Upper lobe of left lung (tissue), 6 donors: Measurements from ENCODE around the gene FHOD3. TPM values are rescaled to one million over a fixed set of nuclear protein-coding genes. Genes with fewer than 3 reads are reported as not detected.

Experiments used
- ATAC-seq, 2 donors: fragments of 200-7000 bp; cut with Tn5 transposase; one replicate each; pipeline ENCODE4 v1.9.1; 2022; ENCODE audit warnings: mild to moderate bottlenecking in 2 of 2, moderate library complexity in 2 of 2; ENCODE audit not compliant: low FRiP score in 2 of 2
- DNase-seq, 2 donors: peaks; one replicate each; pipeline ENCODE4 v3.0.0-alpha.2; 2019 to 2020
- H3K27ac ChIP-seq, 4 donors: fragments of 200-600 bp; sonication (generic); one replicate each; pipeline ENCODE4 v1.5.1; 2016 to 2019
- H3K27me3 ChIP-seq, 4 donors: fragments of 200-600 bp; sonication (generic); one replicate each; pipeline ENCODE4 v1.5.1; 2017 to 2019
- H3K36me3 ChIP-seq, 4 donors: fragments of 200-600 bp; sonication (generic); one replicate each; pipeline ENCODE4 v1.5.1; 2016 to 2019
- H3K4me1 ChIP-seq, 4 donors: fragments of 200-600 bp; sonication (generic); one replicate each; pipeline ENCODE4 v1.5.1; 2018 to 2019
- H3K4me3 ChIP-seq, 4 donors: fragments of 200-600 bp; sonication (generic); one replicate each; pipeline ENCODE4 v1.5.1; 2017 to 2019; ENCODE audit warnings: mild to moderate bottlenecking in 2 of 4, moderate library complexity in 1 of 4
- H3K9me3 ChIP-seq, 4 donors: fragments of 200-600 bp; sonication (generic); one replicate each; pipeline ENCODE4 v1.5.1; 2018 to 2019
- CTCF ChIP-seq, 6 experiments: fragments of 450-650 bp in 4 of 6; fragments of 200-600 bp in 2 of 6; sonication (generic) in 2 of 6; IDR thresholded peaks; one replicate each; pipeline ENCODE4 v1.5.1; 2016 to 2019; ENCODE audit warnings: antibody characterized with exemption in 6 of 6
- EP300 ChIP-seq, 4 donors: sonication (generic); formaldehyde crosslinking; IDR thresholded peaks; one replicate each; pipeline ENCODE4 v1.5.1; 2017; ENCODE audit warnings: antibody characterized with exemption in 4 of 4, control low read depth in 2 of 4
- POLR2A ChIP-seq, 4 donors: fragments of 450-650 bp; IDR thresholded peaks; one replicate each; pipeline ENCODE4 v1.5.1; 2016 to 2017; ENCODE audit warnings: antibody characterized with exemption in 4 of 4, mild to moderate bottlenecking in 2 of 4
- POLR2AphosphoS5 ChIP-seq, 2 donors: sonication (generic); formaldehyde crosslinking; IDR thresholded peaks; one replicate each; pipeline ENCODE4 v1.5.1; 2017; ENCODE audit warnings: antibody characterized with exemption in 2 of 2
- WGBS, 2 donors: methylation state at CpG; one replicate each; pipeline ENCODE4 v1.1.5; 2017 to 2018; 5-methylcytosine and 5-hydroxymethylcytosine counted together
- total RNA-seq, 6 donors: library from RNA; depleted of rRNA in 4 of 6; stranded (reverse); fragments of >200 nt in 4 of 6; gene quantifications; one replicate each; pipeline versions ENCODE4 v1.1.0 to v1.2.1, GENCODE V29; 2016 to 2021
- donor health status: DM: no; HTN: no; CAD: no; lungs with moderate emphysema.
- donor health status: DM: no; HTN: yes; CAD: no; lungs with severe emphysema.

The FHOD3 gene
- total RNA-seq, 6 donors from 2014 or later: 0.40 to 4.8 (median 2.8) TPM

GRCh38 chr18:36450264-36450663, 152.8 kb downstream of the FHOD3 start:
- TF ChIP-seq POLR2AphosphoS5 (IDR thresholded peaks at IDR 0.05) (no peak), EP300 (IDR thresholded peaks at IDR 0.05) (no peak), POLR2A (IDR thresholded peaks at IDR 0.05) (no peak), CTCF (IDR thresholded peaks at IDR 0.05) (no peak)
- DNase-seq (no peak), ATAC-seq (peak in 1 of 2 donors; percentile 47)
- no peaks in the 10 kb centered on the region for H3K9me3 ChIP-seq
- no peak overlapping the region for H3K4me3 ChIP-seq
- 74 to 80% methylated on average over 6 of the region's 6 CpGs for WGBS, 2 donors
- H3K36me3 ChIP-seq: no peaks in the 10 kb centered on the region
- H3K27me3 ChIP-seq: no peaks in the 10 kb centered on the region
- H3K4me1 ChIP-seq: no peaks in the 10 kb centered on the region
- no peak overlapping the region for H3K27ac ChIP-seq

GRCh38 chr18:36451454-36452251, 154.1 kb downstream of the FHOD3 start:
- Histone ChIP-seq H3K4me1 (no peaks in the 10 kb centered on the region), H3K27me3 (no peaks in the 10 kb centered on the region), H3K27ac (no peak overlapping the region), H3K36me3 (no peaks in the 10 kb centered on the region), H3K4me3 (no peak overlapping the region), H3K9me3 (no peaks in the 10 kb centered on the region)
- ATAC-seq (peak; percentile 7 to 38), DNase-seq (no peak)
- WGBS, 2 donors: 88 to 91% methylated on average over 15 of the region's 15 CpGs
- no peak for TF ChIP-seq EP300 (IDR thresholded peaks at IDR 0.05)
- TF ChIP-seq CTCF (IDR thresholded peaks at IDR 0.05): no peak
- TF ChIP-seq POLR2A (IDR thresholded peaks at IDR 0.05): no peak
- no peak for TF ChIP-seq POLR2AphosphoS5 (IDR thresholded peaks at IDR 0.05)

GRCh38 chr18:36454245-36454644, 156.7 kb downstream of the FHOD3 start:
- 85 to 100% methylated on average over 2 of the region's 2 CpGs for WGBS, 2 donors
- no peaks in the 10 kb centered on the region for H3K9me3 ChIP-seq
- ATAC-seq: peak in 1 of 2 donors; percentile 45
- no peak overlapping the region for H3K27ac ChIP-seq
- no peaks in the 10 kb centered on the region for H3K4me1 ChIP-seq
- no peak overlapping the region for H3K4me3 ChIP-seq
- no peak for TF ChIP-seq POLR2AphosphoS5 (IDR thresholded peaks at IDR 0.05)
- TF ChIP-seq POLR2A (IDR thresholded peaks at IDR 0.05): no peak
- no peak for TF ChIP-seq CTCF (IDR thresholded peaks at IDR 0.05)
- TF ChIP-seq EP300 (IDR thresholded peaks at IDR 0.05): no peak
- H3K27me3 ChIP-seq: no peaks in the 10 kb centered on the region
- H3K36me3 ChIP-seq: no peaks in the 10 kb centered on the region
- DNase-seq: no peak

- Histone ChIP-seq H3K4me1 (no peaks in the 10 kb centered on the region), H3K4me3 (no peak overlapping the region), H3K9me3 (no peaks in the 10 kb centered on the region), H3K27ac (no peak overlapping the region), H3K27me3 (no peaks in the 10 kb centered on the region), H3K36me3 (no peaks in the 10 kb centered on the region)
- TF ChIP-seq EP300 (IDR thresholded peaks at IDR 0.05): no peak
- no peak for TF ChIP-seq CTCF (IDR thresholded peaks at IDR 0.05)
- no peak for TF ChIP-seq POLR2A (IDR thresholded peaks at IDR 0.05)
- no peak for TF ChIP-seq POLR2AphosphoS5 (IDR thresholded peaks at IDR 0.05)
- ATAC-seq: no peak
- DNase-seq: no peak
- 53% methylated on average over 4 of the region's 4 CpGs for WGBS, 2 donors
Measured at GRCh38 chr18:36454848-36455458, 157.4 kb downstream of the FHOD3 start.
